Uterus (tissue), 2 donors: ENCODE results near the gene RENBP.

ENCODE experiments used
- CTCF ChIP-seq, 4 experiments: fragments of 200-600 bp in 2 of 4; fragments of 450-650 bp in 2 of 4; sonication (generic) in 2 of 4; IDR thresholded peaks; one replicate each; pipeline ENCODE4 v1.5.1; 2016 to 2019; ENCODE audit warnings: antibody characterized with exemption in 4 of 4, mild to moderate bottlenecking in 2 of 4, moderate library complexity in 1 of 4
- POLR2A ChIP-seq, 2 donors: fragments of 450-650 bp; IDR thresholded peaks; one replicate each; pipeline ENCODE4 v1.6.1; 2016; ENCODE audit warnings: antibody characterized with exemption in 2 of 2, mild to moderate bottlenecking in 1 of 2, moderate library complexity in 1 of 2

- TF ChIP-seq CTCF (IDR thresholded peaks at IDR 0.05) (no peak), POLR2A (IDR thresholded peaks at IDR 0.05) (no peak)
Observed at GRCh38 chrX:153901753-153902140, 42.7 kb downstream of the RENBP start.
